HG03064 (cell line): ENCODE measurements around the gene ACAP1.
A peak's percentile ranks its signal among the peaks of the same experiment; 100 is the strongest.

ENCODE experiments used
- ATAC-seq: cut with Tn5 transposase; IDR thresholded peaks from one replicate; pipeline ENCODE4 v1.9.1; 2021; ENCODE audit warnings: low read depth; ENCODE audit not compliant: unreplicated experiment

ACAP1 gene

GRCh38 chr17:7336240-7337175 is at the start of gene ACAP1:
ACAP1 (plus strand) TSS chr17:7336529; CDS start chr17:7336735, 206 bp downstream.
- no peak for ATAC-seq

- ATAC-seq, result no peak
These were observed 46.9 kb upstream of the ACAP1 start for GRCh38 chr17:7289256-7290032.

- no peak for ATAC-seq
These were observed 46.2 kb upstream of the ACAP1 start for GRCh38 chr17:7290166-7290565.

- ATAC-seq, result no peak
These were observed 45.6 kb upstream of the ACAP1 start for GRCh38 chr17:7290685-7291084.

- ATAC-seq, result no peak
These were observed 44.1 kb upstream of the ACAP1 start for GRCh38 chr17:7292194-7292593.

- ATAC-seq, result no peak
These were observed 43.6 kb upstream of the ACAP1 start for GRCh38 chr17:7292729-7293128.

GRCh38 chr17:7293159-7293558 is 43.2 kb upstream of the ACAP1 start:
- ATAC-seq, result no peak

- ATAC-seq, result no peak
These were observed 42.3 kb upstream of the ACAP1 start for GRCh38 chr17:7293816-7294613.

- no peak for ATAC-seq
These were observed 41.6 kb upstream of the ACAP1 start, which contains the start of gene YBX2 for GRCh38 chr17:7294614-7295153. YBX2 (minus strand) TSS chr17:7294639; CDS start chr17:7294500, 139 bp downstream.

- ATAC-seq, result no peak
These were observed 40.8 kb upstream of the ACAP1 start for GRCh38 chr17:7295230-7296180.

- no peak for ATAC-seq
These were observed 40.0 kb upstream of the ACAP1 start for GRCh38 chr17:7296189-7296861.

- no peak for ATAC-seq
These were observed 32.1 kb upstream of the ACAP1 start for GRCh38 chr17:7304179-7304578.

- peak; percentile 62 for ATAC-seq
These were observed 29.2 kb upstream of the ACAP1 start, which contains the start of gene EIF5A for GRCh38 chr17:7306911-7307685. EIF5A (plus strand) TSS chr17:7307628; CDS start chr17:7309636, 2,008 bp downstream.

- ATAC-seq, result no peak
These were observed 28.4 kb upstream of the ACAP1 start for GRCh38 chr17:7307686-7308624.

- no peak for ATAC-seq
These were observed 27.5 kb upstream of the ACAP1 start for GRCh38 chr17:7308625-7309433.

GRCh38 chr17:7309628-7310027 is 26.7 kb upstream of the ACAP1 start:
- ATAC-seq, result no peak
